ENCODE measurements around the gene FTO.

FTO gene

DNA sequence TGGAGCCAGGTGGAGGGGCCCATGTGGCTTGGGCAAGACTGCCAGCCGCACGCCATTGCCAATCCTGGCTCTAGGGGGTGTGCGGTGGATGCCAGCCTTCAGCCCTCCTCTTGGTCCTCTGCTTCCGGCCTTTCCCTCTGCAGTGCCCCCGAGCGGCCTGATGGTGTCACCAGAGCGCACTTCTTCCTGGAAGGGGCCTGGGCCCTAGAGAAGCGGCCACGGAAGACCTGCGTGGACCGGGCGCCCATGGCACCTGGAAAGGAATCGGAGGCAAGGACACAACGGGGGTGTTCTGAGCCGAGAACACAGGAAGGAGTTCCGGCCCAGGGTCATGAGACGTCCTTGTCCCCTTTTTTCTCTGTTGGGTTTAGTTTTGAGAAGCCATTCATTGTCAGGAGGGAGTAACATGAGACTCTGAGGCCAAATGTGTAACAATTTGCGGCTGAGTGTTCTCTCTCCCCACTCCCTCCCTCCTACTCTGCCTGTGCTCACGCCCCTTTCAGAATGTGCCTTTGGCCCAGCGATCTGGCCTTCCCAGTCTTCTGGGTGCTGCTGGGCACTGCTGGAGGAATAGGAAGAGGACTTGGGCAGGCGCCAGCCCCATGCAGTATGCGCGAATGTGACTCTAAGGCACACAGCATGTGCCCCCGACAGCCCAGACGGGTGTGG lies 489.8 kb downstream of the FTO start:
- DNase-seq, result peak; percentile 8 to 31

DNA sequence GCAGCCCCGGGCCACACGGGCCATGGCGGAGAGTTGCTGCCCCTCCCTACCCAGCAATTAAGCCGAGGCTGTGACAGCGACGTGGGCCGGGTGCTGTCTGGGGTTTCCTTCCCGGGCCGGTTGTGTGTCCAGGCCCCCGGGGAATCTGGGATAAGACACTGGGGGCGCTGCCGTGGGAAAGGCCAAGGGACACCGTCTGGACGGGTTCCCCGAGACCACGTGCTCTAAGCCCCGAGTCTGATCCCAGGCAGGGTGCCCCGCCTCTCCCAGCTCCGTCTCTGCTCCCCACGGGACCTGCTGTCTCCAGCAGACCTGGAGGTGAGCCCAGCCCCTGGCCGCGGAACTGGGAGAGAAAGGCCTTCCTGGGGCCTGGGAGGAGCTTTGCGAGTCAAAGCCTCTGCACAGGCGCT lies 490.4 kb downstream of the FTO start:
- DNase-seq, result no peak

DNA sequence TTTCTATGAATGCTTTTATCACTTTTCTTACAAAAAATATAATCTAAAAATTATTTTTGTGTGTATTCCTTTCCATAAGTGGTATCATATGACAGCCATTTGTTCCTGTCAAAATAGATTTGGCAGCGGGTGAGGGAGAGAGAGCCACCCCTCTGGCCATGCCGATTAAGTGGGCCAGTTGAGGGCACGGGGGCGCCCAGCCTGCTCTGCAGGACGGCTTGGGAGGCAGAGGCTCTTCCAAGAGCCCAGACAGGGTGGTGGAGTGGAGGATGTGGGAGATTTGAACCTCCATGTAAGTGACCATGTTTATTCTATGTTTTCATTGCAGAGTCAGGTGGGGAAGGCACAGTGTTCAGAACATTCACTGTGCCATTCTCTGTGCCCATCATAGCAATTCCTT lies 493.8 kb downstream of the FTO start:
- no peak for DNase-seq

DNA sequence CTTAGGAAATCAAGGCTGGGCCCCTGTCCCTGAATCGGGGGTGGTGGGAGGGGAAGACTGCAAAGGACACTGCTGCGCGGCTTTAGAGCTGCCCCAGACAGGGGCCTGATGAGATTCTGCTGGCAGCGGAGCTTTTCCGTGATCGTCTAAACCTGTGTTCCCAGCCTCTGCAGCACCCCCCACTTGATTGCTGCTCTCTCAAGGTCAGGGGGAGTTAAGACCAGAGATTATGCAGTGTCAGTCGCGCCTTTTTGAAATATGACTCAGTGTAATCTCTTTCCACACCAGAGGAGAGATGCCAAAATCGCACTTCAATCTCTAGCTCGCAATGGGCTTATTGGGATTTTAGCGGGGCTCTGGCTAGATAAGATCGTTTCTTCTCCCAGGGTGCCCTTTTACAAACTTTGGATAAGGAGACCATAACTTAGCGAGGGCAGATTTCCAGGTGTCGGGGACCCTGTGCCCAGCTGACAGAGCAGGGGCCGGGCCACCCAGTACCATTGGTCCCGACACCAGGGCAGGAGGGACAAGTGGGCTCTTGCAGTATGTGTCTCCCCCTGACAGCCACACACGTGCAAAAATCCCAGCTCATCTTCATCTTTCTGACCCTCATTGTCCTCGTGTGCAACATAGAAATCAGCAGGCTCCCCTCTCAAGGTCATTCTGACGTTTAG lies 495.7 kb downstream of the FTO start:
- no peak for DNase-seq

DNA sequence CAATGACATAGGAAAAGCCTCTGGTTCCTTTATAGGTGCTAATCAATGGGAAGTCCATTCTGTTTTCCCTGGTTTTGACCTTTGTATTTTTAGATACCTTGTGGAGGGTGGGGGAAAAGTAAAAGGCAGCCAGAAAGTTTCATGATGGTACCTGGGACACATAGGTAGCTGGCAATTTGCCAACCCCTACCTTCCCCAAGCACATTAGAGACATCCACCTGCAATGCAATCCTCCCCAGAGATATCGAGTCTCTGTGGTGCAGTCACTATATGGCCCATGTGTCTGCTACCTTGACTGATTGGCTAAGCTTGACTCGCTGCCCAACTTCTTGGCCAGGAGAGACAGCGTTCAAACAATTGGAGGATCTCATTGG lies 496.2 kb downstream of the FTO start:
- DNase-seq, result no peak

DNA sequence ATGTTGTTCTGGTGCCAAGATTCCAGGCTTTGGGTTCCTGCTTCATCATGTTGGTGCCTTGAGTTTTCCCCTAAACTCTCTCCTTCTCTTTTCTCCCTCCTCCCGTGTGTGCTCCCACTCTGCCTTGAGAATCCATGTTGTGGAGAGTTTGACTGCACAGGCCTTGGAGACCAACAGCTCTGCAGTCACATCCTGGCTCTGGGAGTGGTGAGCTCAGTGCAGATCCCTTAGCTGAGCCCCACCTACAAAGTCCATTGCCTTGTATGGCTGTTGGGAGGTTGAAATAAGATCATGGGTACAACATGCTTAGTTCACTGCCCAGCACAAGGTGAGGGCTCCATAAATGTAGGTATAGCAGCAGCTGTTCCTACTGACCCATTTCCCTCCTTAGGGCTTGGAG lies 496.8 kb downstream of the FTO start:
- DNase-seq, result no peak

DNA sequence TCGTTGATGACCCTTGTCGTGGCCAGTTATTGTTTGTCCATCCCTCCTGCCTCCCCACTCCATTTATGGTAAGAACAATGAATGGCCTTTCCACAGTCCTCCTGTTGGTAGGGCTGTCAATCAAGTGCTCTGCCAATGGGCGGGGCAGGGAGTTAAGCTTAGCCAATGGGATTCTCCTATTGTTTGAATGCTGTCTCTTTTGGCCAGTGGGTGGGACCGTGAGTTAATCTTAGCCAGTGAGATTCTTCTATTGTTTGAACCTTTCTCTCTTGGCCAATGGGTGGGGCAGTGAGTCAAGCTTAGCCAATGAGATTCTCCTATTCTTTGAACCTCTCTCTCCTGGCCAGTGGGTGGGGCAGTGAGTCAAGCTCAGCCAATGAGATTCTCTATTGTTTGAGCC lies 497.2 kb downstream of the FTO start:
- DNase-seq, result no peak
